OCI-LY7 (cell line): ENCODE results near the gene SLCO4C1. TPM values are rescaled to one million over a fixed set of nuclear protein-coding genes. Genes with fewer than 3 reads are reported as not detected.

Experiments
- BruUV-seq: library from RNA; stranded (reverse); fragments of 400-500 nt; replicated peaks from 2 replicates; lab custom pipeline; 2021; lab: Mats Ljungman, UMichigan
- CTCF ChIA-PET: fragments of 300-600 bp; sonication (Branson Sonifier 250); formaldehyde crosslinking; loops from one replicate; lab custom pipeline; 2022; ENCODE audit warnings: antibody characterized with exemption; ENCODE audit not compliant: unreplicated experiment; lab: Charles Lee
- POLR2A ChIA-PET: fragments of 300-600 bp; sonication (Branson Sonifier 250); formaldehyde crosslinking; loops from one replicate; lab custom pipeline; 2022; ENCODE audit warnings: antibody characterized with exemption; lab: Charles Lee
- DNase-seq: peaks from one replicate; pipeline ENCODE4 v3.0.0-alpha.2; 2015; ENCODE audit warnings: low spot score
- H2AFZ ChIP-seq: fragments of 200-600 bp; sonication (generic), shearing (Covaris generic); 2 replicates; pipeline ENCODE4 v1.6.1; 2014; ENCODE audit warnings: mild to moderate bottlenecking, antibody characterized with exemption, low read length, moderate library complexity
- H3K27ac ChIP-seq: fragments of 200-600 bp; sonication (generic); 2 replicates; pipeline ENCODE4 v1.5.1; 2014; ENCODE audit warnings: mixed run types, low read depth, mild to moderate bottlenecking, moderate library complexity, low read length, inconsistent platforms; ENCODE audit not compliant: poor library complexity, severe bottlenecking
- H3K36me3 ChIP-seq: fragments of 200-600 bp; sonication (generic); 2 replicates; pipeline ENCODE4 v1.6.1; 2014; ENCODE audit warnings: mild to moderate bottlenecking, antibody characterized with exemption, low read length, moderate library complexity, mixed read lengths; ENCODE audit not compliant: insufficient read depth
- H3K4me1 ChIP-seq: fragments of 200-600 bp; sonication (generic); 2 replicates; pipeline ENCODE4 v1.5.1; 2014; ENCODE audit warnings: mild to moderate bottlenecking, low read length; ENCODE audit not compliant: insufficient read depth, poor library complexity, severe bottlenecking
- H3K4me2 ChIP-seq: fragments of 200-600 bp; sonication (generic); 2 replicates; pipeline ENCODE4 v1.6.1; 2014; ENCODE audit warnings: mild to moderate bottlenecking, low read length
- H3K4me3 ChIP-seq: fragments of 200-600 bp; sonication (generic); 2 replicates; pipeline ENCODE4 v1.5.1; 2014; ENCODE audit warnings: mild to moderate bottlenecking, low read depth, low read length; ENCODE audit not compliant: poor library complexity, severe bottlenecking
- H3K79me2 ChIP-seq: fragments of 200-600 bp; sonication (generic); 2 replicates; pipeline ENCODE4 v1.6.1; 2016; ENCODE audit warnings: low read depth, mild to moderate bottlenecking, low read length, moderate library complexity, mixed read lengths; ENCODE audit not compliant: insufficient read depth
- H3K9me2 ChIP-seq: fragments of 200-600 bp; sonication (generic); 2 replicates; pipeline ENCODE4 v1.6.1; 2016; ENCODE audit warnings: mild to moderate bottlenecking, low read length, mixed read lengths; ENCODE audit not compliant: insufficient read depth
- H3K9me3 ChIP-seq: fragments of 200-600 bp; sonication (generic); 2 replicates; pipeline ENCODE4 v1.6.1; 2014; ENCODE audit warnings: mild to moderate bottlenecking, mixed run types, low read length, mixed read lengths
- H4K20me1 ChIP-seq: fragments of 200-600 bp; sonication (generic); 2 replicates; pipeline ENCODE4 v1.6.1; 2014; ENCODE audit warnings: mild to moderate bottlenecking, antibody characterized with exemption, low read length, moderate library complexity, mixed read lengths; ENCODE audit not compliant: insufficient read depth
- CTCF ChIP-seq: fragments of 200-600 bp; sonication (generic); conservative IDR thresholded peaks from 2 replicates; pipeline ENCODE4 v1.5.1; 2014; ENCODE audit warnings: mild to moderate bottlenecking, antibody characterized with exemption, low read length, moderate library complexity, mixed read lengths
- EZH2phosphoT487 ChIP-seq: fragments of 200-600 bp; sonication (generic); IDR thresholded peaks from 2 replicates; pipeline ENCODE4 v1.6.1; 2018; ENCODE audit warnings: low read depth, borderline replicate concordance, mild to moderate bottlenecking, mixed run types, antibody characterized with exemption, low read length, moderate library complexity, mixed read lengths
- intact Hi-C: fragments of 100-400 bp; cut with micrococcal nuclease; formaldehyde crosslinking; loops from one replicate; pipeline ENCODE4 v1.10.0; 2022; ENCODE audit not compliant: unreplicated experiment
- total RNA-seq, 2 experiments: library from RNA; depleted of rRNA in 1 of 2; stranded (reverse); fragments of >200 nt in 1 of 2; shearing (Covaris generic) in 1 of 2; gene quantifications; 2 replicates each; pipeline ENCODE4 v1.2.3, GENCODE V29; 2014 to 2022

Gene SLCO4C1
- total RNA-seq, 2 experiments from 2014 or later = not detected

GRCh38 chr5:102211165-102211564 is 84.9 kb downstream of the SLCO4C1 start:
- intact Hi-C loops = no loop called here
- Histone ChIP-seq H3K36me3 (no peaks in the 10 kb centered on the region), H3K9me2 (no peaks in the 10 kb centered on the region), H3K4me1 (no peaks in the 10 kb centered on the region), H3K79me2 (no peaks in the 10 kb centered on the region), H2AFZ (no peak overlapping the region), H3K4me3 (no peak overlapping the region), H3K9me3 (no peaks in the 10 kb centered on the region), H3K4me2 (no peak overlapping the region), H4K20me1 (no peaks in the 10 kb centered on the region), H3K27ac (no peak overlapping the region)
- POLR2A ChIA-PET = interaction anchor here (1.1 kb wide), 1 partner anchor 18 kb away, joined by 3 read pairs; no protein-coding TSS in a partner anchor
- no peak for TF ChIP-seq EZH2phosphoT487
- no peak for TF ChIP-seq CTCF
- CTCF ChIA-PET = no interaction called here
- no TSS peak for BruUV-seq
- DNase-seq = no peak

- Histone ChIP-seq H3K27ac (no peak overlapping the region), H3K79me2 (no peaks in the 10 kb centered on the region), H3K36me3 (no peaks in the 10 kb centered on the region), H3K4me3 (no peak overlapping the region), H4K20me1 (no peaks in the 10 kb centered on the region), H3K9me3 (no peaks in the 10 kb centered on the region), H3K4me2 (no peak overlapping the region), H3K4me1 (no peaks in the 10 kb centered on the region), H3K9me2 (no peaks in the 10 kb centered on the region), H2AFZ (no peak overlapping the region)
- no peak for DNase-seq
- intact Hi-C loops = no loop called here
- ChIA-PET POLR2A (no interaction called here), CTCF (no interaction called here)
- BruUV-seq = no TSS peak
- TF ChIP-seq EZH2phosphoT487 = no peak
- no peak for TF ChIP-seq CTCF
Observed at GRCh38 chr5:102200861-102201260, 95.2 kb downstream of the SLCO4C1 start.

DNA sequence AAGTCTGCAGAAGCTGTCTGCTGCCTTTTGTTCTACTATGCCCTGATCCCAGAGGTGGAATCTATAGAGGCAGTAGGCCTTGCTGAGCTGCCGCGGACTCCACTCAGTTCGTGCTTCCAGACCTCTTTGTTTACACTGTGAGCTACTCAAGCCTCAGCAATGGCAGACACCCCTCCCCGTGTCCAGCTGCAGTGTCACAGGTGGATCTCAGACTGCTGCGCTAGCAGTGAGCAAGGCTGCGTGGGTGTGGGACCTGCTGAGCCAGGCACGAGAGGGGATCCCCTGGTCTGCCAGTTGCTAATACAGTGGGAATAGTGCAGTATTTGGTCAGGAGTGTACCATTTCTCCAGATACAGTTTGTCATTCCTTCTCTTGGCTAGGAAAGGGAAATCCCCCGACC is 99.6 kb downstream of the SLCO4C1 start:
- H4K20me1 ChIP-seq = no peaks in the 10 kb centered on the region
- no peak overlapping the region for H3K4me3 ChIP-seq
- ChIA-PET POLR2A (no interaction called here), CTCF (no interaction called here)
- H3K4me2 ChIP-seq = no peak overlapping the region
- H3K9me3 ChIP-seq = no peaks in the 10 kb centered on the region
- H3K36me3 ChIP-seq = no peaks in the 10 kb centered on the region
- TF ChIP-seq CTCF (no peak), EZH2phosphoT487 (no peak)
- intact Hi-C loops = no loop called here
- no peak overlapping the region for H3K27ac ChIP-seq
- H3K9me2 ChIP-seq = no peaks in the 10 kb centered on the region
- BruUV-seq = no TSS peak
- DNase-seq = no peak
- H3K79me2 ChIP-seq = no peaks in the 10 kb centered on the region
- H2AFZ ChIP-seq = no peak overlapping the region
- no peaks in the 10 kb centered on the region for H3K4me1 ChIP-seq

Other genes with a start within 250 kb of the SLCO4C1 start
- gene SLCO6A1, start 202.7 kb upstream of the SLCO4C1 start, total RNA-seq (2014; rRNA removed; shearing (Covaris generic)) = not detected in 2 replicates
- gene SLCO6A1, start 202.7 kb upstream of the SLCO4C1 start, total RNA-seq (2022) = not detected in 2 replicates